Endometrium (tissue), 2 donors: ENCODE measurements around the gene PREX1.

Experiments
- FAIRE-seq: peaks from 2 replicates; lab custom pipeline; 2012; peaks lifted over from hg19 to GRCh38; lab: Jason Lieb, UNC
- donor health status: control.
- donor health status: control.

Gene PREX1

GRCh38 chr20:48632825-48633619 is 194.8 kb downstream of the PREX1 start:
- no peak for FAIRE-seq

- no peak for FAIRE-seq
These were observed 195.6 kb downstream of the PREX1 start for GRCh38 chr20:48632017-48632824.

GRCh38 chr20:48631114-48632016 is 196.4 kb downstream of the PREX1 start:
- no peak for FAIRE-seq

GRCh38 chr20:48630342-48631075 is 197.3 kb downstream of the PREX1 start:
- no peak for FAIRE-seq

GRCh38 chr20:48629960-48630315 is 197.9 kb downstream of the PREX1 start:
- FAIRE-seq, result no peak

GRCh38 chr20:48629069-48629959 is 198.5 kb downstream of the PREX1 start:
- no peak for FAIRE-seq

- FAIRE-seq, result no peak
These were observed 200.1 kb downstream of the PREX1 start for GRCh38 chr20:48627737-48628128.

GRCh38 chr20:48626938-48627736 is 200.7 kb downstream of the PREX1 start:
- no peak for FAIRE-seq

- FAIRE-seq, result no peak
These were observed 201.4 kb downstream of the PREX1 start for GRCh38 chr20:48626226-48626937.

GRCh38 chr20:48625136-48625900 is 202.5 kb downstream of the PREX1 start:
- FAIRE-seq, result no peak

- no peak for FAIRE-seq
These were observed 203.3 kb downstream of the PREX1 start for GRCh38 chr20:48624315-48625020.

GRCh38 chr20:48623906-48624265 is 203.9 kb downstream of the PREX1 start:
- FAIRE-seq, result no peak

GRCh38 chr20:48623176-48623905 is 204.5 kb downstream of the PREX1 start:
- FAIRE-seq, result no peak

GRCh38 chr20:48622421-48622820 is 205.4 kb downstream of the PREX1 start:
- FAIRE-seq, result no peak

- FAIRE-seq, result no peak
These were observed 206.3 kb downstream of the PREX1 start for GRCh38 chr20:48621376-48622078.
